ENCODE measurements around the gene DELE1.

- TF ChIP-seq CTCF (conservative IDR thresholded peaks at IDR 0.05; ENCODE audit: low read depth, low read length) (no peak), EZH2 (IDR thresholded peaks at IDR 0.05; ENCODE audit: borderline replicate concordance, low read depth, low read length, poor library complexity, severe bottlenecking) (no peak)
Observed at GRCh38 chr5:141945511-141946051, 21.9 kb downstream of the DELE1 start.
